G401.6 (cell line): ENCODE data around the gene RETREG2.

Source experiments
- FAIRE-seq: peaks from 2 replicates; lab custom pipeline; 2012; peaks lifted over from hg19 to GRCh38; lab: Jason Lieb, UNC

The RETREG2 gene

DNA sequence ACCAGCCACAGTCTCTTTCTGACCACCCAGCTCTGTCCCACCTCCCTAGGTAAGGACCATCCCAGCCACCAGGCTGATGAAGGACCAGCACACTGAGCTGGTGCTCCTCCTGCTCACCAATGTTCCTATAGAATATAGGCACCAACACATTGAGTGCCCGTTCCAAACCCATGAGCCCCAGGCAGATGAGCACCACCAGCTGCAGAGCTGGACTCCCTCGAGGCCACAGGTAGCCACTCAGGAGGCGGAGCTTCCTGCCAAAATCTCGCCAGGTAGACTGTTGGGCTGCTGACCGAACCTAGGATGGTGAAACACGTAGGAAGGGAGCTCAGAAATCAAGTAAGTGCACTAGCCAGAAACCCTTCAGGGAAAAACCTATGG, 38.5 kb downstream of the RETREG2 start:
- FAIRE-seq, result no peak

GRCh38 chr2:219218217-219218731, 40.2 kb downstream of the RETREG2 start:
- no peak for FAIRE-seq

DNA sequence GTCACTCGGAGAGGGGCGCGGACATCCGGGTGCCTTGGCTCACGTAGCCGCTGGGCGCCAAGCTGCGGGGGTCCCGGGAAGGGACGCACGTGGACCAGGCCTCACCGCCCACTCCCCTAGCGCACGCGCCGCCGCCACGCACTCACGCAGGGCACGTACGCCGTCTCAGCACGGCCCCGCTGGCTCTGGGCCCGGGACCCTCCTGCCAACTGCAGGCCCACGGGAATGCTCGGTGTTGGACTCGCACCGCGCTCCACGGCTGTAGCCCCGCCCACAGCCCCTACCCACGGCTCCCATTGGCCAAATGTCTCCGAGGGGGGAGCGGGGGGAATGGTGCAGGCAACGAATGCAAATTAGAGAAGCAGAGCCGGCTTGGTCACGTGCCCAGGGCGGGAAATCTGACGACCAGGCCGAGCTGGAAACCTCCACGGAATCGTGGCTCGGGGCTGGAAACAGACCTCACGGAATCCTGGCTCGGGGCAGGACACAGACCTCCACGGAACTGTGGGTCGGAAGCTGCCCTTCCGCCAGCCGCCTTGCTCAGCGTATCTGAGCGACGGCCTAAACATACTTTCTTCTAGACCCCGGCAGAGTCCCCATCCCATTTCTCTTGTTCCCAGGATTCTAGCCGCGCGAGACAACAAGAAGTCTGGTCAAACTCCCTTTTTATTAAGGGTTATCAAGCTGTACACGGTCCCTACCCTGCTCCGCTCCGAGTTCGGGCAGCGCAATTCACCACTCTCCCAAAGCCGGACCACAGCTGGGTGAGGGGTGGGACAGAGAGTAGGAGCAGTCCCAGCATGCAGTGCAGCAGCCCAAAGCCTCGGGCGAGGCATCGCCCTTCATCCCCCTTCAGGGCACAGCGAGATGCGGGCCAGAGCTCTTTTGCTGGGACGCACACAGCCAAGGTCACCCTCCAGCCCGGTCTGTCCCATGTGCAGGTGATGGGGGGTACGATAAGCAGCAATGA, 40.9 kb downstream of the RETREG2 start, which contains the start of gene ABCB6:
ABCB6 (minus strand) TSS at position 227 of the 970 bp plus-strand sequence. CDS start 285 bp downstream, outside the sequence.
- FAIRE-seq, result peak; percentile 73

DNA sequence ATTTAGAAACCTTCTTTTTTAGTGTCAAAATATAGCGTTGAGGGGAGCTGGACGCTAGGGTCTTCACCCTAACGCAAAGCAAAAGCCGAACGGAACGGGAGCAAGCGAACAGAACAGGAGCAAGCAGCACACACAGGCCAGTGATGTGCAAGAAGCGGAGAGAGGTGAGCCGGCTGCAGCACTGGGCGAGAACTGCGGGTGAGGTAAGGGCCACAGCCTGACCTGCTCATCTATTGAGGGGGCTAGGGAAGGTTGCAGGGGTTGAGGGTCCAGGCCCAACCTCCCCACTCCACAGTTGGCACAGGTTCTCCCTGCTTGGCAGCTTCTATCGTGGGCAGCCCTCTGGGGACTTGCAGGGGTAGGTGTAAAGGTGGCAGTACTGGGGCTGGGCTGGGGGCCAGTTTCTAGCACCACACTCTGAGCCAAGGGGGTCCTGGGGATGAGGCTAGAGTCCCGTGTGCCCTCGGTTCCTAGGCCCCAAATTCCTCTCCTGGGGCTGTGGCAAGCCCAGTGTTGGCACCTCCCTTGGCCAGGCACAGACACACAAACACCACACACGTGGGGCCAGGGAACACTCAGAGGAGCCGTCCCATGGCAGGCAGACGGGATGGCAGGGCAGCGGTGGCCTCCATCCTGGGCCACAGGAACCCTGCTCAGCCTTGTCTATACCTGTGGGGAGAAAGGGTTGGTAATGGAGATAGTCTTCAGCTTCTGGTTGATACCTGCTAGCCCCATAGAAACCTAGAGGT, 41.9 kb downstream of the RETREG2 start:
- FAIRE-seq, result no peak

GRCh38 chr2:219220652-219221402, 42.8 kb downstream of the RETREG2 start:
- FAIRE-seq, result no peak

DNA sequence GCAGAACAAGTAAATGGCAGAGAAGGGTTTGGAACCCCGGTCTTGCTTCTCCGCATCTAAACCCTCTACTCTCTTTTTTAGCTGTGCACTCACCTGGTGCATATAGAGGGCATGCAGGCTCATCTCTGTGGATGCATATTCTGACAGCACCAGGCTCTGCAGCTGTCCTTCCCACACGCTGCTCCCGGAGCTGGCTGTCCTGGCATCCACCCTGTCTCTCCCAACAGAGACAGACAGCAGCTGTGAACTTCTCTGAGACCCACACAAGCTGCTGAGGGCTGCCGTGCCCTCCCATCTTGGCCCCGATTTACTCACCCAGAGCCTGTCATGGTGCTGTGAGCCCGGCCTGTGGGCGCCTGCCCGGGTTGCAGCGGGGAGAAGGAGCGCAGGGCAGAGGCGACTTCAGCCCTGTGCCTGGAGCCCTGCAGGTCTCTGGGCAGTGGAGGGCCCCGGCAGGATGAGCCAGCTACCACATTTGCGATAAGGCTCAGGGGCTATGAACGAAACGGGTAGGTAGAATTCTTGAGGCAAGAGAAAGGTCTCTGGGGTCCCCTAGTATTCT, 44.0 kb downstream of the RETREG2 start:
- no peak for FAIRE-seq

DNA sequence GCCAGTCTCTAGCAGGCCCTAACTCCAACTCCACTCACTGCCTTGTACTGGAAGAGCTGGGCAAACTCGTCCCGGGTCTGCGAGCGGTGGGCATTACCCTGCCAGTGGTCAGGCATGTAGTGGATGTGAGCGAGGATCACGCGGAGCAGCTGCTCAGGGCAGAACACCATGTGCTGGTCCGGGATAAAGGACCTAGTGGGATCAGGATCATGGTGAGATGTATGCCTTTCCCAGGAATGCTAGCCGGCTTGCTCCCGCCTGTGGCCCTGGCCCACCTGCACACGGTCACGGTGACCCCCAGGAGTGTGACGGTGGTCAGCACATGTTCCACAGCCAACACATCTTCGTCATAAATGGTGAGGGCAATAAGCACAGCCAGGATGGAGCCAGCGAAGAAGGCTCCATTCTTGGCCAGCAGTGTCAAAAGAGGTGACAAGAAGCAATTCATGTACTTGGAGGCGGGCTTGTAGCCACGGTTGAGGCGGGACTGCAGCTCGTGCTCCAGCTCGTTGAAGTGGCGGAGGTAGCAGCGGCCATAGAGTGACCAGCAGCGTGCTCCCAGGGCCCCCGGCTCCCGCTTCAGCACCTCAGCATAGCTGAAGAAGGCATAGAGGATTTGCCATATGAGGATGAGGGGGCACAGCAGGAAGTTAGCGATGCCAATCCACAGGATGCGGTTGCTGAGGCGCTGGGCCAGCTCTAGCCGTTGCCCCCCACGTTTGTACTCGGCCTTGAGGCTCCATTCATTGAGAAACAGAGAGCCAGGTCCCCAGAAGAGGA, 45.9 kb downstream of the RETREG2 start:
- no peak for FAIRE-seq

DNA sequence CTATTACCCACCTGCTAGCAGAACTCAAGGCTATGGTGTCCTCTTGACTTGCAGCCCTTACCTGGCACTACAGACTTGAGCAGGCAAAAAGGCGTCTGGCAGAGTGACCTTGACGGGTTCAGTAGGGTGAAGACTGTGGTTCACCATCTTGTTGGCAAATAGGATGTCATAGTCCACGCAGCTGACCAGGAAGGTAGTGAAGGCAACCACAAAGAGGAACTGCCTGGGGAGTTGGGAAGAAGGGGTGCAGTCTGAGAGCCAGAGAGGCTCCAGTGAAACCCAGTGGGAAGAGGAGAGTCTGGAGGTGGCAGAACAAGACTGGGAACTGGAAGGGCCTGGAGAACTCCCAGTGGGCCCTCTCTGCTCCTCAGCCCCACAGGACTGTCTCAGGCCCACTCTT, 47.3 kb downstream of the RETREG2 start:
- FAIRE-seq, result no peak

- FAIRE-seq, result no peak
These were observed 50.2 kb downstream of the RETREG2 start for GRCh38 chr2:219228041-219228910.

DNA sequence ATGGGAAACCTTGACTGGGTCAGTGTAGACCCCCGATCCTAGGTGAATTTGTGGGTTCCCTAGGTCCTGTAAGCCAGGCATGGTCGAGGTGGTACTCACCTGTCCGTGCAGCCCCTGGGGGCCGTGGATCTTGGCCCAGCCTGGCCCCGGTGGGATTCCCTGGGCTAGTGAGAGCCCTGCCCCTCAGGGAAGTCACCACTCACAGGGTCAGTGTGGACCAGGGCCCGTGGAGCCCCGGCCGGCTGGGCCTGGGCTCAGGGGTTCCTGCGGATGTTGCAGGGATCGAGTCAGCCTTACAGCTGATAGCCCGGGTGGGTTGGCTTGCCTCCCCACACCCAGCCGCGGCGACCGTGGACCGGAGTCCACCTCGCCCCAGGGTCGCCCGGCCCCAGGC, 50.8 kb downstream of the RETREG2 start:
- no peak for FAIRE-seq

DNA sequence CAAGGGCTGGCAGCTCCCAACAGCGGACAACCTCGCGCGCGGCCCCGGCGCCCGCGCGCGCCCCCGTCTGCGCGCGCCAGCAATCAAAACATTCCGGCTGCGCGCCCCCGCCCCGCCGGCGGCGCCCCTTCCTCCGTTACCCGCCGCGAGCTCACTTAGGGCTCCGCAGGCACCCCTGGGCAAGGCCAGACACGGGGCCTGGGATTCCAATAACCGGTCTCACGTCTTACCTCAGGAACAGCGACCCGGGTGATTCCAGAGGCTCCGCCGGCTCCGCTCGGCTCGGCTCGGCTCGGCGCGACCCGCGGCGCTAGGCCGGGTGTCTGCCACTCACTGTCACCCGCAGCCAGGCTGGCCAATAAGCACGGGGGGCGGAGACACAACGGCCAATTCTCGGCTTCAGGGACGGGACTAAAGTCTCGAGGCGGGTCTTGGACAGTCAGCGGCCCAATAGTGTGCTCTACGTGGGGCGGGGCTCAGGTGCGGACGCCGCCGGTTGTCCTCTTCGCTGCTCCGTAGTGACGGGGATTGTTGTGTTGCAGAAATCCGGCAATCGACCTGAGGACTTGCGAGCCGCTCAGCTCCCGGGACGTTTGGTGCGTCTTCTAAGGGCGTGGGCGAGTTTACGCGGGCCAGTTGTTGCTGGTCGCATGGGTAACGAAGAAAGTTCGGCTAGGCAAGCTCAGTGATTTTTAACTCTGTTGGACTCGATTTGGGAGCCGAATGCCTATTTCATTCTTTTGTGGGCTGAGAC, 51.4 kb downstream of the RETREG2 start, which contains the start of the genes ANKZF1 and ATG9A:
ANKZF1 (plus strand) TSS at position 502 of the 754 bp plus-strand sequence. CDS start 452 bp downstream, outside the sequence.
ATG9A (minus strand) TSS at position 332 of the 754 bp plus-strand sequence. CDS start 1,612 bp downstream, outside the sequence.
- FAIRE-seq, result peak; percentile 98

GRCh38 chr2:219230059-219230540, 52.0 kb downstream of the RETREG2 start:
- FAIRE-seq, result no peak

DNA sequence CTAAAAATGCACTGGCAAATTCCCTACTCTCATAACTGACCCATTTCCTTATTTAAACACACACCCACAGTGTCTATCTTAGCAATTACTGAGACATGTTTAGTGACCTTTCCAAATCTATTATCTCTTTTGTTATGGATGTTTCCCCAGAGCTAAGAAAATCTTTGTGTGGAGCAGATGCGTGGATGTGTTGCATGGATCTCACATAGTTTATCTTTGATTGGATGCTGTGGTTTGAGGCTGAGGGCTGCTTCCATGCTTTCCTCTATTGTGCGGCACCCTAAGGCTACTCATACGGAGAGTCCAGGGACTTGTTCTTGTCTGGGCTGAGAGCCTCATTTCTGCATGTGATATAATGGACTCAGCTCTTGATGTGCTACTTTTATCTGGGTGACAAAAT, 56.3 kb downstream of the RETREG2 start:
- no peak for FAIRE-seq
